Measurements from ENCODE around the gene GNB2. TPM values are rescaled to one million over a fixed set of nuclear protein-coding genes. Genes with fewer than 3 reads are reported as not detected.

The GNB2 gene
- total and polyA plus RNA-seq, 2 of the 13 experiments (the other 11 are each of a cell fraction or from before 2014, with no cell fraction given), result 48.3 to 67.1 TPM

DNA sequence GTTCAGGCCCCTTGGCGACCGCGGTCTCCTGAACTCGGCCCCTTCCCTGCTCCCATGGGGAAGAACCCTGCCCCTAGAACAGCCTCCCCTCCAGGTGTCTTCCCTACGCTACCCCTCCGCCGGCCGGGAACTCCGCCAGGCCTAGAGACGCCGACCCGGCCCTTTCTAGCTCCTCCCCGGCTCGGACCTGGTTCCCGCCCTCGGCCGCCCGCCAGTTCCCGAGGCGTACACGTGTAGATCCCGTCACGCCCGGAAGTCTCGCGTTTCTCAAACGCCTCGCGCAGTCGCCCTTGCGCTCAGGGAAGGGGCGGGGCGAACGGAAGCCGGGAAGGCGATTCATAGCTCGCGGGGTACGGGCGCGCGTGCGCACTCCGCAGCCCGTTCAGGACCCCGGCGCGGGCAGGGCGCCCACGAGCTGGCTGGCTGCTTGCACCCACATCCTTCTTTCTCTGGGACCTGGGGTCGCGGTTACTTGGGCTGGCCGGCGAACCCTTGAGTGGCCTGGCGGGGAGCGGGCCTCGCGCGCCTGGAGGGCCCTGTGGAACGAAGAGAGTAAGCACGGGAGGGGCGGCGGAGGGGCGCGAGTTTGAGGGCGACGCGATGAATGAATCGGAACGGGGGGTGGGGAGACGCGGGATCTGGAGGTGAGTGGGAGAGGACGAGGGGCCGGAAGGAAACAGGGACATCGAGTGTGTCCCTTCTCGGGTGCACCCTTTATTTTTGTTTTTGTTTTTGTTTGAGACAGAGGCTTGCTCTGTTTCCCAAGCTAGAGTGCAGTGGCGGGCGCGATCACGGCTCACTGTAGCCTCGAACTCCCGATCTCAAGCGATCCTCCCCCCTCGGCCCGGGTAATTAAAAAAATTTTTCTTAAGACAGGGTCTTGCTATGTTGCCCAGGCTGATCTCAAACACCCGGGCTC, 32.5 kb downstream of the GNB2 start, which contains the start of gene POP7 (continued):
- peak; percentile 67 for TF ChIP-seq ZNF274 (CRISPR knock-in tag; IDR thresholded peaks at IDR 0.05)
- TF ChIP-seq, protein P1, sequence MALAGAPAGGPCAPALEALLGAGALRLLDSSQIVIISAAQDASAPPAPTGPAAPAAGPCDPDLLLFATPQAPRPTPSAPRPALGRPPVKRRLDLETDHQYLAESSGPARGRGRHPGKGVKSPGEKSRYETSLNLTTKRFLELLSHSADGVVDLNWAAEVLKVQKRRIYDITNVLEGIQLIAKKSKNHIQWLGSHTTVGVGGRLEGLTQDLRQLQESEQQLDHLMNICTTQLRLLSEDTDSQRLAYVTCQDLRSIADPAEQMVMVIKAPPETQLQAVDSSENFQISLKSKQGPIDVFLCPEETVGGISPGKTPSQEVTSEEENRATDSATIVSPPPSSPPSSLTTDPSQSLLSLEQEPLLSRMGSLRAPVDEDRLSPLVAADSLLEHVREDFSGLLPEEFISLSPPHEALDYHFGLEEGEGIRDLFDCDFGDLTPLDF (CRISPR knock-in tag; IDR thresholded peaks at IDR 0.05), result peak; percentile 92
- TF ChIP-seq, protein P2, sequence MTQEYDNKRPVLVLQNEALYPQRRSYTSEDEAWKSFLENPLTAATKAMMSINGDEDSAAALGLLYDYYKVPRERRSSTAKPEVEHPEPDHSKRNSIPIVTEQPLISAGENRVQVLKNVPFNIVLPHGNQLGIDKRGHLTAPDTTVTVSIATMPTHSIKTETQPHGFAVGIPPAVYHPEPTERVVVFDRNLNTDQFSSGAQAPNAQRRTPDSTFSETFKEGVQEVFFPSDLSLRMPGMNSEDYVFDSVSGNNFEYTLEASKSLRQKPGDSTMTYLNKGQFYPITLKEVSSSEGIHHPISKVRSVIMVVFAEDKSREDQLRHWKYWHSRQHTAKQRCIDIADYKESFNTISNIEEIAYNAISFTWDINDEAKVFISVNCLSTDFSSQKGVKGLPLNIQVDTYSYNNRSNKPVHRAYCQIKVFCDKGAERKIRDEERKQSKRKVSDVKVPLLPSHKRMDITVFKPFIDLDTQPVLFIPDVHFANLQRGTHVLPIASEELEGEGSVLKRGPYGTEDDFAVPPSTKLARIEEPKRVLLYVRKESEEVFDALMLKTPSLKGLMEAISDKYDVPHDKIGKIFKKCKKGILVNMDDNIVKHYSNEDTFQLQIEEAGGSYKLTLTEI (CRISPR knock-in tag; conservative IDR thresholded peaks at IDR 0.05), result no peak; the same call in 1 of the 2 replicates
- peak; percentile 86; the same call in 1 of the 2 replicates for TF ChIP-seq YEATS4 (CRISPR knock-in tag; IDR thresholded peaks at IDR 0.05; ENCODE audit: borderline replicate concordance)
- TF ChIP-seq HMGA1 (CRISPR knock-in tag; conservative IDR thresholded peaks at IDR 0.05), result no peak
- TF ChIP-seq, protein P3, sequence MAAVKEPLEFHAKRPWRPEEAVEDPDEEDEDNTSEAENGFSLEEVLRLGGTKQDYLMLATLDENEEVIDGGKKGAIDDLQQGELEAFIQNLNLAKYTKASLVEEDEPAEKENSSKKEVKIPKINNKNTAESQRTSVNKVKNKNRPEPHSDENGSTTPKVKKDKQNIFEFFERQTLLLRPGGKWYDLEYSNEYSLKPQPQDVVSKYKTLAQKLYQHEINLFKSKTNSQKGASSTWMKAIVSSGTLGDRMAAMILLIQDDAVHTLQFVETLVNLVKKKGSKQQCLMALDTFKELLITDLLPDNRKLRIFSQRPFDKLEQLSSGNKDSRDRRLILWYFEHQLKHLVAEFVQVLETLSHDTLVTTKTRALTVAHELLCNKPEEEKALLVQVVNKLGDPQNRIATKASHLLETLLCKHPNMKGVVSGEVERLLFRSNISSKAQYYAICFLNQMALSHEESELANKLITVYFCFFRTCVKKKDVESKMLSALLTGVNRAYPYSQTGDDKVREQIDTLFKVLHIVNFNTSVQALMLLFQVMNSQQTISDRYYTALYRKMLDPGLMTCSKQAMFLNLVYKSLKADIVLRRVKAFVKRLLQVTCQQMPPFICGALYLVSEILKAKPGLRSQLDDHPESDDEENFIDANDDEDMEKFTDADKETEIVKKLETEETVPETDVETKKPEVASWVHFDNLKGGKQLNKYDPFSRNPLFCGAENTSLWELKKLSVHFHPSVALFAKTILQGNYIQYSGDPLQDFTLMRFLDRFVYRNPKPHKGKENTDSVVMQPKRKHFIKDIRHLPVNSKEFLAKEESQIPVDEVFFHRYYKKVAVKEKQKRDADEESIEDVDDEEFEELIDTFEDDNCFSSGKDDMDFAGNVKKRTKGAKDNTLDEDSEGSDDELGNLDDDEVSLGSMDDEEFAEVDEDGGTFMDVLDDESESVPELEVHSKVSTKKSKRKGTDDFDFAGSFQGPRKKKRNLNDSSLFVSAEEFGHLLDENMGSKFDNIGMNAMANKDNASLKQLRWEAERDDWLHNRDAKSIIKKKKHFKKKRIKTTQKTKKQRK (IDR thresholded peaks at IDR 0.05; ENCODE audit: low read length), result no peak
- TF ChIP-seq RBFOX2 (IDR thresholded peaks at IDR 0.05; ENCODE audit: low read depth, low read length), result peak; percentile 93
- peak; percentile 89 for TF ChIP-seq POLR2AphosphoS5 (IDR thresholded peaks at IDR 0.05; ENCODE audit: low read depth, low read length)
- 0 out of 2 replicates have a peak, but pooled peaks have one; percentile 52 for TF ChIP-seq CBFB (CRISPR knock-in tag; IDR thresholded peaks at IDR 0.05)
- TF ChIP-seq ZNF772 (CRISPR knock-in tag; IDR thresholded peaks at IDR 0.05), result peak; percentile 80
- no peak; the same call in 1 of the 2 replicates for TF ChIP-seq PHF21A (CRISPR knock-in tag; IDR thresholded peaks at IDR 0.05)
- TF ChIP-seq ZKSCAN1 (IDR thresholded peaks at IDR 0.05; ENCODE audit: low read length), result no peak
- no peak for TF ChIP-seq ZNF550 (CRISPR knock-in tag; IDR thresholded peaks at IDR 0.05; ENCODE audit: borderline replicate concordance)
- TF ChIP-seq ARHGAP35 (CRISPR knock-in tag; IDR thresholded peaks at IDR 0.05; ENCODE audit: borderline replicate concordance), result no peak
- TF ChIP-seq ZNF234 (CRISPR knock-in tag; conservative IDR thresholded peaks at IDR 0.05), result peak; percentile 64; the same call in 1 of the 2 replicates
- TF ChIP-seq, protein P4, sequence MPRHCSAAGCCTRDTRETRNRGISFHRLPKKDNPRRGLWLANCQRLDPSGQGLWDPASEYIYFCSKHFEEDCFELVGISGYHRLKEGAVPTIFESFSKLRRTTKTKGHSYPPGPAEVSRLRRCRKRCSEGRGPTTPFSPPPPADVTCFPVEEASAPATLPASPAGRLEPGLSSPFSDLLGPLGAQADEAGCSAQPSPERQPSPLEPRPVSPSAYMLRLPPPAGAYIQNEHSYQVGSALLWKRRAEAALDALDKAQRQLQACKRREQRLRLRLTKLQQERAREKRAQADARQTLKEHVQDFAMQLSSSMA (CRISPR knock-in tag; IDR thresholded peaks at IDR 0.05), result peak; percentile 50; the same call in 1 of the 2 replicates
- no peak; the same call in 1 of the 2 replicates for TF ChIP-seq SNAPC2 (CRISPR knock-in tag; IDR thresholded peaks at IDR 0.05)
- TF ChIP-seq KLF16 (CRISPR knock-in tag; IDR thresholded peaks at IDR 0.05), result 0 out of 4 replicates have a peak, but pooled peaks of 1 of the 2 experiments have one; percentile 27
- TF ChIP-seq DMAP1 (CRISPR knock-in tag; IDR thresholded peaks at IDR 0.05), result peak; percentile 93
- TF ChIP-seq ARID2 (CRISPR knock-in tag; IDR thresholded peaks at IDR 0.05; ENCODE audit: borderline replicate concordance), result no peak
- no peak; the same call in 1 of the 2 replicates for TF ChIP-seq ZNF788 (CRISPR knock-in tag; IDR thresholded peaks at IDR 0.05; ENCODE audit: borderline replicate concordance)
- no peak for TF ChIP-seq EP300 (IDR thresholded peaks at IDR 0.05; ENCODE audit: low read depth in 2 of 2, low read length in 2 of 2)
- TF ChIP-seq EP300 (CRISPR knock-in tag; IDR thresholded peaks at IDR 0.05; ENCODE audit: borderline replicate concordance), result no peak
